Activated T-helper 17 cell treated with anti-CD3 and anti-CD28 coated beads, Interleukin-2, amount 50 U/mL, for 72 hours (primary cell): ENCODE results near the gene CUL4B. TPM values are rescaled to one million over a fixed set of nuclear protein-coding genes. Genes with fewer than 3 reads are reported as not detected.
"Not testable (repeated sequence)": the region's sequence is repeated elsewhere in the genome, so short reads cannot be mapped to it uniquely, and the experiment has no call there.

Source experiments
- ATAC-seq: fragments of 150-1000 bp; cut with Tn5 transposase; replicated peaks from 2 replicates; pipeline ENCODE4 v1.10.0; 2021; ENCODE audit warnings: mild to moderate bottlenecking, moderate library complexity
- H3K27ac Mint-ChIP-seq: one replicate; pipeline ENCODE4 v1.8.0; 2022; ENCODE audit warnings: mixed read lengths
- H3K27me3 Mint-ChIP-seq: one replicate; pipeline ENCODE4 v1.8.0; 2022; ENCODE audit warnings: mixed read lengths
- H3K36me3 Mint-ChIP-seq: one replicate; pipeline ENCODE4 v1.8.0; 2022; ENCODE audit warnings: low read depth, mild to moderate bottlenecking, mixed read lengths
- H3K4me1 Mint-ChIP-seq: one replicate; pipeline ENCODE4 v1.8.0; 2022; ENCODE audit warnings: mixed read lengths
- H3K4me3 Mint-ChIP-seq: one replicate; pipeline ENCODE4 v1.8.0; 2022; ENCODE audit warnings: mild to moderate bottlenecking, mixed read lengths
- H3K9me3 Mint-ChIP-seq: one replicate; pipeline ENCODE4 v1.8.0; 2022; ENCODE audit warnings: mixed read lengths
- total RNA-seq, 2 donors: library from RNA; stranded (reverse); gene quantifications; one replicate each; pipeline ENCODE4 v1.2.3, GENCODE V29; 2022

Gene CUL4B
- 10 to 100 TPM; 36.2 to 55.3 TPM for total RNA-seq

DNA sequence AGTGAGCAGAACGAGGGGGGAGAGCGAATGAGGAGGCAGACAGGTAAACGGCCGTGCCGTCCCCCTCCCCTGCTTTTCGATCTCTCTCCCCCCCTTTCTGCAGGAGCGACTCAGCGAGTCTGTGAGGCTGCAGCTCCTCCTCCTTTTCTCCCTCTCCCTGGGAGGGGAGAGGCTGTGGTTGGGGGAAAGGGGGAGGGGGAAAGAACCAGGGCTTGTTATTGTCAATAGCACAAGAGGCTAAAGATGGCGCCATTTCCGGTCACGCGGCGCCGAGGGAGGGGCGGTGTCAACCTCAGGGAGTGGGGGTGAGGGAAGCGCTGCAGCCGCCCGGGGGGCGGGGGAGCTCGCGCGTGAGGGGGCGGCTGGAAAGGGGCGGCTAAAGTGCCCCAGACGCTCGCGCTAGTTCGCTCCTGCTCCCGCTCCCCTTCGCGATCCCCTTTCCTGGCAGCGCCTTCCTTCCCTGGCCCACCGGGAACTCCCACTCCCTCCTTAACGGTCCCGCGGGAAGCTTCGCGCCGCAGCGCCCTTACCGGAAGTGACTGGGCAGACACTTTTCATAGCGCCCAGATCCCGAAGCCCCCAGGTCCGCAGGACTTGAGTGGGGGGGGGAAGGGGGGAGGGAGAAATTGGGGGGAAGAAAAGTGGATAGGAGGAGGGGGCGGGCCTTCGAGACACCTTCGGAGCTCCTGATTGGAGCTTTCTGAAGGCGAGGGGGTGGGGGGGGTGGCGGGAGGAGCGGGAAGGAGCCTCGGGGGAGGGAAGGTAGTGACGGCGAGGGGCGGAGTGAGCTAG lies at the start of gene CUL4B:
TSS of gene CUL4B (minus strand) at position 121 of the 792 bp plus-strand sequence. CDS start 324 bp downstream, outside the sequence.
- H3K4me1 Mint-ChIP-seq, result peaks cover 6% of the 10 kb centered on the region
- no peaks in the 10 kb centered on the region for H3K9me3 Mint-ChIP-seq
- peak within 1 kb of the TSS; percentile 93 for H3K27ac Mint-ChIP-seq
- H3K36me3 Mint-ChIP-seq, result peaks cover 43% of the 10 kb centered on the region
- H3K4me3 Mint-ChIP-seq, result peak within 1 kb of the TSS; percentile 88
- ATAC-seq, result peak; percentile 88
- H3K27me3 Mint-ChIP-seq, result no peaks in the 10 kb centered on the region

DNA sequence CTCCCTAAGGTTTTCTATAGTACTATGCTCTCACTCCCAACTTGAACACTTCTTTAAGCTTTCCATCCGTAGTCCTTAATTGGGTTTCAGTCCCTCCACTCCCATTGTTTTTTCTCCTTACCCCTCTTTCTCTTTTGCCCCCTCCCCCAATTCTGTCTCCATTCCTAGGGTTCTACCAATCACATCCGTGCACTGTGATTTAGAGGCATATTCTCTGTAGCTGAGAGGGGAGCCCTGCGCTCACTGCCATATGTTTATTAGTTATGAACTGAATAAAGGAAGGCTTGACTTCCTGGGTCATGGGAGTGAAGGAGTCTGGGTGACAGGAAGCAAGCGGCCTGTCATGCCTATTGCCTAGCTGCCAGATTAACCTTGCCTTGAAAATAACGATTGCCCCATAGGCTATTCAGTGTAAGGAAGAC lies 43.6 kb upstream of the CUL4B start:
- Mint-ChIP-seq H3K36me3 (peaks cover 29% of the 10 kb centered on the region), H3K27ac (peak overlapping the region; percentile 99), H3K27me3 (no peaks in the 10 kb centered on the region), H3K9me3 (no peaks in the 10 kb centered on the region), H3K4me3 (peak overlapping the region; percentile 99), H3K4me1 (no peaks in the 10 kb centered on the region)
- ATAC-seq, result peak; percentile 73

DNA sequence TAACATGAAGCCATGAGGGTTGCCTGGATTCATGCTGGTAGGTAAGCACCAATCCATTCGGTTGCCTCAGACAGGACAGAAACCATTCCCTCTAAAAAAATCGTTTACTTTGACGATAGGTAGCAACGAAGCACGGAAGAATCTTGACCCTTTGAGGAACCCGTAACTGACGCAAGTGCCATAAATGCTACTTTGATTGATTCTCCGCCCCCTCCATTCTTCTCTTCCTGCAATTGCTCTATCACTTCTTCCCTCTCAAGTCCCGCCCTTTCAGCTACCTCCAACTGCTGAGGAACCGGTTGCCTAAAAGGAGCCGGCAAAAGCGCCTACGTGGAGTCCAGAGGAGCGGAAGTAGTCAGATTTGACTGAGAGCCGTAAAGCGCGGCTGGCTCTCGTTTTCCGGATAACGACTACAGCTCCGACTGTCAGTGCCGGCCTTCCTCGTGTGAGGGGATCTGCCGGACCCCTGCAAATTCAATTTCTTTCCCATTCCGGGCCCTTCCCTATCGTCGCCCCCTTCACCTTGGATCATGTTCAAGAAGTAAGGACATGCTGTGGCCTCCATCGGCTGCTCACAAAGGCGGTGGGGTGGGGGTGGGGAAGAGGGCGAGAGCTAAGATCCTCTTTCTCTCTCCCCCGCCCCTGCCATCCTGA lies 43.1 kb upstream of the CUL4B start, which contains the start of gene MCTS1:
TSS of gene MCTS1 (plus strand) at position 395 of the 654 bp plus-strand sequence. CDS start at position 531, 136 bp downstream.
- H3K27me3 Mint-ChIP-seq, result no peaks in the 10 kb centered on the region
- H3K27ac Mint-ChIP-seq, result peak within 1 kb of the TSS; percentile 99
- no peaks in the 10 kb centered on the region for H3K9me3 Mint-ChIP-seq
- H3K36me3 Mint-ChIP-seq, result peaks cover 24% of the 10 kb centered on the region
- ATAC-seq, result peak; percentile 98
- H3K4me3 Mint-ChIP-seq, result peak within 1 kb of the TSS; percentile 99
- H3K4me1 Mint-ChIP-seq, result no peaks in the 10 kb centered on the region

DNA sequence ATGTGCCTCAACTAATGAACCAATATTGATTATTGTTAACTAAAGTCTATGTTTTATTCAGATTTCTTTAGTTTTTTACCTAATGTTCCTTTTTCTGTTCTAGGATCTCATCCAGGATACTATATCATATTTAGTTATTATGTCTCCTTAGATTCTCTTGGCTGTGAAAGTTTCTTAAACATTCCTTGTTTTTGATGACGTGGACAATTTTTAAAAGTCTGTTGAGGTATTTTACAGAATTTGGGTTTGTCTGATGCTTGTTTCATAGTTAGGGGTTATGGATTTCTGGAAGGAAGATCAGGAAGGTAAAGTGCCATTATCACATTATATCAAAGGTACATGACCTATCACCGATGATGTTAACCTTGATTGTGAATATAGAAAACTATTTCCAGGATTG lies 24.9 kb upstream of the CUL4B start:
- H3K36me3 Mint-ChIP-seq, result no peaks in the 10 kb centered on the region
- no peak overlapping the region for H3K27ac Mint-ChIP-seq
- ATAC-seq, result no peak
- H3K27me3 Mint-ChIP-seq, result peaks cover 14% of the 10 kb centered on the region
- H3K4me3 Mint-ChIP-seq, result no peak overlapping the region
- no peaks in the 10 kb centered on the region for H3K9me3 Mint-ChIP-seq
- H3K4me1 Mint-ChIP-seq, result no peaks in the 10 kb centered on the region

DNA sequence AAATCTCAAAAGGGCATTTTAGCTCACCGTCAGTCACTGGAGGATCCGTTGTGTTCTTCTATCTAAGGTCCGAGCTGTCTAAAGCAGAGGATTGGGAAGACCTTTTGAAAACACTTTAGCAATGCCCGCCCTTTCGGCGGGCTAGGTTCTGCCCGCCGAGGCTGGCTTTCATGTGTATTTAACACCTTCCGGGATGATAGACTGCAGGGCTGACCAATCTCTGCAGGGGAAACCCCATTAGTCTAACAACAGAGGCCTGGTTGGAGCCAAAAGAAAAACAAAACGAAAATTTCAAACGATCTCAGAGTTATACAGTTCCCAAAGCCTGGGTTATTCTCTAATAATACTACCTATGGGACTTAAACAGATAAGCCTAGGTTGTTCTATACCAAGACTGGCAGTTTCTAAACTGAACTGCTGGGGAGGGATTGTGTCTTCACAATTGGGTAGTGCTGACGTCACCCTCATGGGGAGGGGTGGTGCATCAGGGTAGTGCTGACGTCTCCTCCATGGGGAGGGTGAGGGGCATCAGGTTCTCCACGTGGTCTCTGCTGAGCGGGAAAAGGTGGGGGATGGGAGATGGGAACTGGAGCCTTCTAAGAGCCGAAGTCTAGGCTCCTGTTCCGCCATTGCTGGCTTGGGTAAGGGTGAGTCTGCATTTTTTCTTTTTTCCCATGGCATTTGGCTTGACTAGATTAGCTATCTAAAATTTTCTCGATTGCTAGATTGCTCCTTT lies 14.8 kb upstream of the CUL4B start:
- ATAC-seq, result no peak
- no peaks in the 10 kb centered on the region for H3K4me1 Mint-ChIP-seq
- H3K4me3 Mint-ChIP-seq, result no peak overlapping the region
- no peaks in the 10 kb centered on the region for H3K27me3 Mint-ChIP-seq
- H3K9me3 Mint-ChIP-seq, result no peaks in the 10 kb centered on the region
- H3K36me3 Mint-ChIP-seq, result no peaks in the 10 kb centered on the region
- no peak overlapping the region for H3K27ac Mint-ChIP-seq

DNA sequence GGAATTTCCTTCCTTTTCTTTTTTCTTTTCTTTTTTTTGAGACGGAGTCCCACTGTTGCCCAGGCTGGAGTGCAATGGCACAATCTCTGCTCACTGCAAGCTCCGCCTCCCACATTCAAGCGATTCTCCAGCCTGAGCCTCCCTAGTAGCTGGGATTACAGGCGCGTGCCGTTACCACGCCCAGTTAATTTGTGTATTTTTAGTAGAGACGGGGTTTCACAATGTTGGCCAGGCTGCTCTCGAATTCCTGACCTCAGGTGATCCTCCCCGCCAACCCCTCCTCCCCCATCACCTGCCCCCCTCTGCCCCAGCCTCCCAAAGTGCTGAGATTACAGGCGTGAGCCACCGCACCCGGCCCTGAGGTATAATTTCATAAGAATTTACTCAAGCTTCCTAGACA lies 13.0 kb upstream of the CUL4B start:
- H3K27ac Mint-ChIP-seq, H3K4me3 Mint-ChIP-seq, H3K4me1 Mint-ChIP-seq, H3K9me3 Mint-ChIP-seq, H3K36me3 Mint-ChIP-seq, H3K27me3 Mint-ChIP-seq, ATAC-seq: not testable (repeated sequence)

DNA sequence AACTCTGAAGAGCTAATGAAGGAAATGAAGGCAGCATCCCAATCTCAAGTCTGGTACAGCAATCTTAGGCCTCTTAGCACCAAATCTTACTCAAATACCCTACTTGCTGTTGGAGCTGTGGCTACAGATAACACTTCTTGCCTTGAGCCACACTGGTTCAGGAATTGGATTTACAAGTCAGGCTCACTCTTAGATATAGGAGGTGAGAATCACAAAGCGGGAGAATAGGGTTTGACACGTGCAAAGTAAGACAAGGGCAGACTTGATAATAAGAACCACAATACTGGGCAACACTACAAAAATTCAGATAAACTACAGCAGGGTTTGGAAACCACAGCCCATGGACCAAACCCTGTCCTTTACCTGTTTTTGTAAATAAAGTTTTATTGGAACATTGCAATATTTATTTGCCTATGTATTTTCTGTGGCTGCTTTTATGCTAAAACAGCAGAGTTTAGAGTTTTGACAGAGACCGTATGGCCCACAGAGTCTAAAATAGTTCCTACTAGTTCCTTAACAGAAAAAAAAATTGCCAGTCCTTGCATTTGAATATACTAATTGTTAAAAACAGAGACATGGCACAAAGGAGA lies 9.3 kb upstream of the CUL4B start:
- no peaks in the 10 kb centered on the region for H3K36me3 Mint-ChIP-seq
- H3K27me3 Mint-ChIP-seq, result no peaks in the 10 kb centered on the region
- ATAC-seq, result no peak
- H3K27ac Mint-ChIP-seq, result no peak overlapping the region
- H3K4me1 Mint-ChIP-seq, result no peaks in the 10 kb centered on the region
- no peaks in the 10 kb centered on the region for H3K9me3 Mint-ChIP-seq
- no peak overlapping the region for H3K4me3 Mint-ChIP-seq

DNA sequence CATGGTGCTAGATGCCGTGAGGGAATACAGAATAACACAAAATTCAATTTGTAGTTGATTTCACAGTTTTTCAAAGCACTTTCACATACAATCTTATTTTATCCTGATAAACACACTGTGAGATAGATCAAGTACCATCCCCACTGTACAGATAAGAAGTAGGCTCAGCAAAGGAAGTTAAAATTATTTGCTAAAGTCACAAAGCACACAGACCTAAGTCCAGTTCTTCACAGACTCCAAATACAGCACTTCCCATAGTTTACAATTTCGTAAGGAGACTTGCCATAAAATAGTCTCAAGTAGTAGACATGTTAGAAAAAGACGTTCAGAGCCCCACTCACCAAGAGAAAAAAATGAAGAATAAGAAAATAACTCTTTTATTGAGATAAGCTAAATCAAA lies 7.8 kb upstream of the CUL4B start:
- Mint-ChIP-seq H3K27me3 (no peaks in the 10 kb centered on the region), H3K9me3 (no peaks in the 10 kb centered on the region), H3K27ac (no peak overlapping the region), H3K4me1 (no peaks in the 10 kb centered on the region), H3K4me3 (no peak overlapping the region), H3K36me3 (no peaks in the 10 kb centered on the region)
- no peak for ATAC-seq

DNA sequence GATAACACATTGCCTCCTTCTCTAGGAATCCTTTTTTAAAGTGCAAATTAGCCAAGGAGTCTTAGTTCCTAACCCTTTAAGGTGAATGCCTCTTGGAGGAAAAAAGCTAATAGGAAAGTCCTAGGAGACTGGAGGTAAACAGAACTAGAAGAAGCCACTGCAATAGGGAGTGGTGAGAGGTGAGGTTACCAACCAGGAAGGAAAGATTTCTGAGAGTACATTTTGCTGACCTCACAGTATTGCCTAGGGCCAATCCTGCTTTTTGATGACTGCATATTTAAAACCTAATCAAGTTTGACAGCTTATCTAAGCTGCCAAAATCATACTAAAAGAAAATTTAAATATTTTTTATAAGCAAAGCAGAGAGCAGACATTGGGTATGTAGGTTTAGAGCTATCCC lies 7.3 kb upstream of the CUL4B start:
- no peaks in the 10 kb centered on the region for H3K27me3 Mint-ChIP-seq
- H3K4me3 Mint-ChIP-seq, result no peak overlapping the region
- no peaks in the 10 kb centered on the region for H3K36me3 Mint-ChIP-seq
- no peaks in the 10 kb centered on the region for H3K9me3 Mint-ChIP-seq
- H3K4me1 Mint-ChIP-seq, result no peaks in the 10 kb centered on the region
- H3K27ac Mint-ChIP-seq, result no peak overlapping the region
- no peak for ATAC-seq

DNA sequence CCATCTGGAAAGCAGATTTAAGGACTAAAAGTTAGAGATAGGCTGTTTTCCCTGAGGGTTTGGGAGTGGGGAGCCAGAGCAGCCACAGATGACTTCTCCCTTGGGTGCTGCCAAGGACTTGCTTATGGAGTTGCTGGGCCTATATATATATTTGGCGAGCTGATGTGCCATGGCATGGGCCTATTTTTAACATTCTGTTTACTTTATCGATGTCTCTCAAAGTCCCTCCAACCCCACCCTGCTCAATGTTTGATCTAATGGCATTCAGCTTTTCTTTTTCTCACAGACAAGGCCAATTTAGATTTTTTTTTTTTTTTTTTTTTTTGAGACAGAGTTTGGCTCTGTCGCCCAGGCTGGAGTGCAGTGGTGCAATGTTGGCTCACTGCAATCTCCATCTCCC lies 6.1 kb upstream of the CUL4B start:
- Mint-ChIP-seq H3K4me1 (peaks cover 6% of the 10 kb centered on the region), H3K27me3 (no peaks in the 10 kb centered on the region), H3K36me3 (no peaks in the 10 kb centered on the region), H3K4me3 (no peak overlapping the region), H3K27ac (no peak overlapping the region), H3K9me3 (no peaks in the 10 kb centered on the region)
- no peak for ATAC-seq

DNA sequence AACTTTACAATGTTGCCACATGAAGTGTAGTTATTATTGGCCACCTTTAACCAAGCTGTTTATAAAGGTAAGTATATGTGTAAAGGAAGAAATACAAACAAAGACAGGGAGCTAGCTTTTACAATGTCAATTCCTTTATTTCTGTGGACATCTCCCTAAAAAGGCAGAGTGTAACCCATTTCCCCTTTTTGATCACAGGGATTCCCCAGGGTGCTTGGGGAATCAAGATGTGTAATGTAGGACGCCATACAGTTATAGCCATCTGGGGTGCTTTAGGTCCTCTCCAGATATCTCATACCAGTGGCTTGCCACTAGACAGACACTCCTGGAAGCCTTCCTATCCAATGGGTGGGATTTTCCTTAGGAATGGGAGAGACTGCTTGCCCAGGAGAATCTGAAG lies 4.2 kb upstream of the CUL4B start:
- H3K4me1 Mint-ChIP-seq, result peaks cover 6% of the 10 kb centered on the region
- H3K4me3 Mint-ChIP-seq, result no peak overlapping the region
- H3K27ac Mint-ChIP-seq, result no peak overlapping the region
- no peaks in the 10 kb centered on the region for H3K27me3 Mint-ChIP-seq
- H3K9me3 Mint-ChIP-seq, result no peaks in the 10 kb centered on the region
- peaks cover 8% of the 10 kb centered on the region for H3K36me3 Mint-ChIP-seq
- ATAC-seq, result no peak

DNA sequence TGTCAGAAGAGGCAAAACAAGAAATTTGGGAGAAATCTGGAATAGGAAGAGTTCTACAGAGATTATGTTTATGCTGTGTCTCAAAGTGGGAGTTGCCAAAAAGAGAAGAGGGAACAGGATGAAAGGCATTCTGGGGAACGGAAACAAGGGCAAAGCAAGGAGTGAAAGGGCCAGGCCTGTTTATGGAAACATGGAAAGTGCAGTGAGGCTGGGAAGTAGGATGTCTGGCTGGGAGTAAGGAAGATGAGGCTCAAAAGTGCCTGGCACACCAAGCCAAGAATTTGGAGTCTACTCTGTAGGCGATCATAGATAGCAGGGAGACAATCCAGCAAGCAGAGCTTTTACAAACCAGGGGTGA lies 1.8 kb upstream of the CUL4B start:
- Mint-ChIP-seq H3K4me1 (peaks cover 6% of the 10 kb centered on the region), H3K9me3 (no peaks in the 10 kb centered on the region), H3K27me3 (no peaks in the 10 kb centered on the region), H3K27ac (peak overlapping the region; percentile 93), H3K36me3 (peaks cover 30% of the 10 kb centered on the region), H3K4me3 (peak overlapping the region; percentile 88)
- no peak for ATAC-seq

DNA sequence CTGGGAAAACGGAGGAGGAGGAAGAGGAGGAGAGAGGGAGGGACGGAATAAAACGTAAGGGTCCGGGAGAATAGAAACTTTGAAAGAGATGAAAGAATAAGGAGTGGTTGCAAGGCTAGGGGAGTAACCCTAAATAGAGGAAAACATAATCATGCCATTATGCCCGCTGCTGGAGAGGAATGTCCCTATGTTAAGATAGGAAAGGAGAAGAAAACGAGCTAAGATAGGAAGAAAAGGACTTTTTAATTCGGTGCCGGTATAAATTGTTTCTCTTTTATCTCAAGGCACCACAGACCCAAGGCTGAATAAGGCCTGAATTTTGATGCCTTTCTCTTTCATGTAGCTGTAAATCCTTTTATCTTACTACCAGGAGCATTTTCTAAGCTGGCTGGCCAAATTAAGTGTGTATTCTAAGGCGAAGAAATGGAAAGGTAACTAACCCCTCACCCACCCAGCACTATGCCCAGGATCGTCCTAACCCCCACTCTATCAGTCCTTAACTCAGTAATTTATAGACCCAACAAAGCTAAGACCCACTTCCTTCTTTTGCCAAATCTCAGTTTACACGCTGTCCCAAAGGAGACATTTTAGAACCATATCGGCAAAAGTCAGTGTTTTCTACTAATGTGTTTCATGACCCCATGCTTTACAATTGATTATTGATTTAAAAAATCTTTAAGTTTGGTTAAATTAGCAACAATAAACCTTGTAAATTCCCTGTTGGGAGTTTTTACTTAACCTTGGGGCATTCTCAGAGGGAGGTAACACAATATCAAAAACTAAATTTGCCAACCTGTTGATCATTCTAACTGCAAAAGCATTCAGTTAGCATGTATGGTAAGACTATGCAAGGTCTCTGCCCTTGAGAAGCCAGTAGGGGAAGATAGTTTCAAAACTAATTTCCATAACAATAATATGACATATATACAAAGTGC lies 1.1 kb upstream of the CUL4B start:
- H3K4me1 Mint-ChIP-seq, result peaks cover 6% of the 10 kb centered on the region
- no peak for ATAC-seq
- H3K4me3 Mint-ChIP-seq, result peak overlapping the region; percentile 88
- H3K36me3 Mint-ChIP-seq, result peaks cover 37% of the 10 kb centered on the region
- H3K27me3 Mint-ChIP-seq, result no peaks in the 10 kb centered on the region
- H3K9me3 Mint-ChIP-seq, result no peaks in the 10 kb centered on the region
- peak overlapping the region; percentile 93 for H3K27ac Mint-ChIP-seq
